ENCODE measurements around the gene RUBCN.
"Not testable (repeated sequence)": the region's sequence is repeated elsewhere in the genome, so short reads cannot be mapped to it uniquely, and the experiment has no call there.

The RUBCN gene

DNA sequence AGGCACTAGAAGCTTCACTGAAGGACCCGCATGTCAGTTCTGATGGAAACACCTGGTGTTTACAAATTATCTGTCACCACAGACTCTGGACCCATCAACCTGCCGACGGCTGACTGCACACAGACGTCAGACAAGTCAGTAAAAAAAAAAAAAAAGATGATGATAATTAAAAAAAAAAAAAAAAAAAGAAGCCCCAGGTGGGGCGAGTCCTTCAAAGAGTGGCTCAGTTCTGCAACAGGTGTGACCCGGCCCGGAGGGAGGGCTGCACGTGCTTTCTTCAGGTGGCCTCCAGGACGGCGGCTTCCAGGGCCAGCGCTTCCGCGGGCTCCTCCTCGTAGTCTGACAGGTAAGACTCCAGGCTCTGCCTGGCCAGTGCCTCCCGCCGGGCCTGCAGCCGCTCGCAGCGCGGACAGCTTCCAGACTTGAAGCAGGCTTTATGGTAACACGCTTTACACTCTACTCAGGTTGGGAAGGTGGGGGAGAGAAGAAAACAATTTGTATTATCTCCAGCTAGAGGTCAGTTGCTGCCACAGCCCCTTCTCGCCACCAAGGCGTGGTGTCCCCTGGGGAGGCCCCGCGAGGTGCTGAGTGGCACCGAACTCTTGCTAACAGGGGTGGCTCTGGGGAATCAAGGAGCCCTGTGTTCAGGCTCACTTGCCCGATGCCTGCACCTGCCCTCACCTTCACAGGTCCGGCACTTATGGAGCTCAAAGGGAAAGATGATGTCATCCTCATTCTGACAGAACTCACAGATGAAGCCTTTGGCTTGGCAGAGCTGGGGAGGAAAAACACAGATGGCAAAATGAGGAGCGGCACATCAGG lies 61.8 kb downstream of the RUBCN start:
- TF ChIP-seq, protein P1, sequence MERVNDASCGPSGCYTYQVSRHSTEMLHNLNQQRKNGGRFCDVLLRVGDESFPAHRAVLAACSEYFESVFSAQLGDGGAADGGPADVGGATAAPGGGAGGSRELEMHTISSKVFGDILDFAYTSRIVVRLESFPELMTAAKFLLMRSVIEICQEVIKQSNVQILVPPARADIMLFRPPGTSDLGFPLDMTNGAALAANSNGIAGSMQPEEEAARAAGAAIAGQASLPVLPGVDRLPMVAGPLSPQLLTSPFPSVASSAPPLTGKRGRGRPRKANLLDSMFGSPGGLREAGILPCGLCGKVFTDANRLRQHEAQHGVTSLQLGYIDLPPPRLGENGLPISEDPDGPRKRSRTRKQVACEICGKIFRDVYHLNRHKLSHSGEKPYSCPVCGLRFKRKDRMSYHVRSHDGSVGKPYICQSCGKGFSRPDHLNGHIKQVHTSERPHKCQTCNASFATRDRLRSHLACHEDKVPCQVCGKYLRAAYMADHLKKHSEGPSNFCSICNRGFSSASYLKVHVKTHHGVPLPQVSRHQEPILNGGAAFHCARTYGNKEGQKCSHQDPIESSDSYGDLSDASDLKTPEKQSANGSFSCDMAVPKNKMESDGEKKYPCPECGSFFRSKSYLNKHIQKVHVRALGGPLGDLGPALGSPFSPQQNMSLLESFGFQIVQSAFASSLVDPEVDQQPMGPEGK (CRISPR knock-in tag; IDR thresholded peaks at IDR 0.05; ENCODE audit: borderline replicate concordance) = no peak
- TF ChIP-seq RARB (CRISPR knock-in tag; IDR thresholded peaks at IDR 0.05) (no peak), BACH2 (CRISPR knock-in tag; IDR thresholded peaks at IDR 0.05; ENCODE audit: borderline replicate concordance) (no peak), ESRRG (CRISPR knock-in tag; IDR thresholded peaks at IDR 0.05) (no peak), OSR1 (CRISPR knock-in tag; IDR thresholded peaks at IDR 0.05) (no peak), CSDC2 (CRISPR knock-in tag; IDR thresholded peaks at IDR 0.05) (no peak), ZFP3 (CRISPR knock-in tag; IDR thresholded peaks at IDR 0.05) (no peak), ZC3H10 (CRISPR knock-in tag; IDR thresholded peaks at IDR 0.05) (no peak), GLIS3 (CRISPR knock-in tag; IDR thresholded peaks at IDR 0.05) (no peak), ZNF8 (CRISPR knock-in tag; IDR thresholded peaks at IDR 0.05) (no peak)
- TF ChIP-seq, protein P2, sequence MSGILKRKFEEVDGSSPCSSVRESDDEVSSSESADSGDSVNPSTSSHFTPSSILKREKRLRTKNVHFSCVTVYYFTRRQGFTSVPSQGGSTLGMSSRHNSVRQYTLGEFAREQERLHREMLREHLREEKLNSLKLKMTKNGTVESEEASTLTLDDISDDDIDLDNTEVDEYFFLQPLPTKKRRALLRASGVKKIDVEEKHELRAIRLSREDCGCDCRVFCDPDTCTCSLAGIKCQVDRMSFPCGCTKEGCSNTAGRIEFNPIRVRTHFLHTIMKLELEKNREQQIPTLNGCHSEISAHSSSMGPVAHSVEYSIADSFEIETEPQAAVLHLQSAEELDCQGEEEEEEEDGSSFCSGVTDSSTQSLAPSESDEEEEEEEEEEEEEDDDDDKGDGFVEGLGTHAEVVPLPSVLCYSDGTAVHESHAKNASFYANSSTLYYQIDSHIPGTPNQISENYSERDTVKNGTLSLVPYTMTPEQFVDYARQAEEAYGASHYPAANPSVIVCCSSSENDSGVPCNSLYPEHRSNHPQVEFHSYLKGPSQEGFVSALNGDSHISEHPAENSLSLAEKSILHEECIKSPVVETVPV (CRISPR knock-in tag; IDR thresholded peaks at IDR 0.05) = no peak
- TF ChIP-seq, protein P3, sequence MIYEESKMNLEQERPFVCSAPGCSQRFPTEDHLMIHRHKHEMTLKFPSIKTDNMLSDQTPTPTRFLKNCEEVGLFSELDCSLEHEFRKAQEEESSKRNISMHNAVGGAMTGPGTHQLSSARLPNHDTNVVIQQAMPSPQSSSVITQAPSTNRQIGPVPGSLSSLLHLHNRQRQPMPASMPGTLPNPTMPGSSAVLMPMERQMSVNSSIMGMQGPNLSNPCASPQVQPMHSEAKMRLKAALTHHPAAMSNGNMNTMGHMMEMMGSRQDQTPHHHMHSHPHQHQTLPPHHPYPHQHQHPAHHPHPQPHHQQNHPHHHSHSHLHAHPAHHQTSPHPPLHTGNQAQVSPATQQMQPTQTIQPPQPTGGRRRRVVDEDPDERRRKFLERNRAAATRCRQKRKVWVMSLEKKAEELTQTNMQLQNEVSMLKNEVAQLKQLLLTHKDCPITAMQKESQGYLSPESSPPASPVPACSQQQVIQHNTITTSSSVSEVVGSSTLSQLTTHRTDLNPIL (CRISPR knock-in tag; IDR thresholded peaks at IDR 0.05; ENCODE audit: low read depth) = no peak

DNA sequence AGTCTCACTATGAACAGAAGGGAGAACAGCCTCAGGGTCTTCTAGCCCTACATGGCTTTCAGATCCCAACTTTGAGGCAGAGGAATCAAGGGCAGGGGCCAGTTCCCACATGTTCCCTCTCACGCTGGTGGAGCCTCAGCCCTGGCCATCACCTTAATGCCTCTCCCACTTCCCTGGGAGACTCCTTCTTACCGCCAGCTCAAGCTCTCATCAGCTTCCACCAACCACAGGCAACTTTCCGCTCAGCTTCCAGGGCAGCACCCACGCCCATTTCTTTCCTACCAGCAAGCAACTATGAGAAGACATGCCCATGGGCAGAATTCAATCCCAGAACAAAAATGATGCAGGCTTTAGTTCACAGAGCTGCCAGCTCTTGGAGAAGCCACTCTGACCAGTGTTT lies 63.5 kb downstream of the RUBCN start:
- ATAC-seq = no peak
- TF ChIP-seq, protein P3 (CRISPR knock-in tag; IDR thresholded peaks at IDR 0.05; ENCODE audit: low read depth) = no peak
- no peak for TF ChIP-seq ZC3H10 (CRISPR knock-in tag; IDR thresholded peaks at IDR 0.05)
- TF ChIP-seq ZFP30 (CRISPR knock-in tag; IDR thresholded peaks at IDR 0.05) = no peak
- TF ChIP-seq ISL1 (CRISPR knock-in tag; IDR thresholded peaks at IDR 0.05) = no peak
- TF ChIP-seq GLIS3 (CRISPR knock-in tag; IDR thresholded peaks at IDR 0.05) = no peak

More for the DNA sequence above, 61.8 kb downstream of the RUBCN start:
- ATAC-seq = no peak

DNA sequence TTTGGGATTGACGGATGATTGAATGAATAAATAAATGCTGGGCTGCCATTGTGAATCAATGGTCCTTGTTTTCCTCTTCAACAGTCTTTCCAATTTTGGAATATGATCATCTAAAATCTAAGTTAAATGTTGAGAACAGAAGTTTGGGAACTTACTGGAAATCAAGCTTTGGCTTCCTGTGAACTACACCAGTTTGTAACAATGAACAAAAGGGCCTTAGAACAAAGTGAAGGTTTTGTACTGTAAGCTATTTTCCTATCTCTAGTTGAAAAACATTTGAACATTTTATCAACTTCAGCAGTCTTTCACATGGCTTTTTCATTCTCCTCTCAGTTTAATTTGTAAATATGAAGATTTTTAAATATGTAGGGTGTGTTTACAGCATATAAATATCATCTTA lies 66.3 kb downstream of the RUBCN start:
- no peak for TF ChIP-seq TOX (CRISPR knock-in tag; IDR thresholded peaks at IDR 0.05; ENCODE audit: borderline replicate concordance)
- ATAC-seq = no peak

DNA sequence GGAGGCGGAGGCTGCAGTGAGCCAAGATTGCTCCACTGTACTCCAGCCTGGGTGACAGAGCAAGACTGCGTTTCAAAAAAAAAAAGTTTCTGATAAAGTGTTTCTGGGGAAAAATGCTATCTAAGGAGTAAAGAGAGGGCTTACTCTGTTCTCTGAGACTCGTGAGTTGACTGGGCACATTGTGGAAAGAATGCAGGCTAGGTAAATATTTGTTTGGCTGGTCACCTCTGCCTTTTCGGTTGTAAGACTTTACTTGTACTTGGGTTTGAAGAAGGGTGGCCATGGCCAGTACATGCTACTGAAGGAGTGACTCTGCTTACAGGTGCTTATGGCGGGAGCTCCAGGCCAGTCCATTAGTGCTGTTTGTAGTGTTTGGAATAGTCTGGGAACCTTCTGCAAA lies 68.7 kb downstream of the RUBCN start:
- TF ChIP-seq, protein P4, sequence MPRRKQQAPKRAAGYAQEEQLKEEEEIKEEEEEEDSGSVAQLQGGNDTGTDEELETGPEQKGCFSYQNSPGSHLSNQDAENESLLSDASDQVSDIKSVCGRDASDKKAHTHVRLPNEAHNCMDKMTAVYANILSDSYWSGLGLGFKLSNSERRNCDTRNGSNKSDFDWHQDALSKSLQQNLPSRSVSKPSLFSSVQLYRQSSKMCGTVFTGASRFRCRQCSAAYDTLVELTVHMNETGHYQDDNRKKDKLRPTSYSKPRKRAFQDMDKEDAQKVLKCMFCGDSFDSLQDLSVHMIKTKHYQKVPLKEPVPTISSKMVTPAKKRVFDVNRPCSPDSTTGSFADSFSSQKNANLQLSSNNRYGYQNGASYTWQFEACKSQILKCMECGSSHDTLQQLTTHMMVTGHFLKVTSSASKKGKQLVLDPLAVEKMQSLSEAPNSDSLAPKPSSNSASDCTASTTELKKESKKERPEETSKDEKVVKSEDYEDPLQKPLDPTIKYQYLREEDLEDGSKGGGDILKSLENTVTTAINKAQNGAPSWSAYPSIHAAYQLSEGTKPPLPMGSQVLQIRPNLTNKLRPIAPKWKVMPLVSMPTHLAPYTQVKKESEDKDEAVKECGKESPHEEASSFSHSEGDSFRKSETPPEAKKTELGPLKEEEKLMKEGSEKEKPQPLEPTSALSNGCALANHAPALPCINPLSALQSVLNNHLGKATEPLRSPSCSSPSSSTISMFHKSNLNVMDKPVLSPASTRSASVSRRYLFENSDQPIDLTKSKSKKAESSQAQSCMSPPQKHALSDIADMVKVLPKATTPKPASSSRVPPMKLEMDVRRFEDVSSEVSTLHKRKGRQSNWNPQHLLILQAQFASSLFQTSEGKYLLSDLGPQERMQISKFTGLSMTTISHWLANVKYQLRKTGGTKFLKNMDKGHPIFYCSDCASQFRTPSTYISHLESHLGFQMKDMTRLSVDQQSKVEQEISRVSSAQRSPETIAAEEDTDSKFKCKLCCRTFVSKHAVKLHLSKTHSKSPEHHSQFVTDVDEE (CRISPR knock-in tag; IDR thresholded peaks at IDR 0.05) = no peak
- TF ChIP-seq TCF4 (CRISPR knock-in tag; IDR thresholded peaks at IDR 0.05; ENCODE audit: borderline replicate concordance) (no peak), GLIS3 (CRISPR knock-in tag; IDR thresholded peaks at IDR 0.05) (no peak), RARB (CRISPR knock-in tag; IDR thresholded peaks at IDR 0.05) (no peak), ZNF8 (CRISPR knock-in tag; IDR thresholded peaks at IDR 0.05) (no peak), SNAI2 (CRISPR knock-in tag; IDR thresholded peaks at IDR 0.05) (no peak), OSR1 (CRISPR knock-in tag; IDR thresholded peaks at IDR 0.05) (no peak), PPARA (CRISPR knock-in tag; IDR thresholded peaks at IDR 0.05; ENCODE audit: borderline replicate concordance) (no peak), BACH2 (CRISPR knock-in tag; IDR thresholded peaks at IDR 0.05; ENCODE audit: borderline replicate concordance) (no peak), ISL1 (CRISPR knock-in tag; IDR thresholded peaks at IDR 0.05) (no peak), ZNF70 (CRISPR knock-in tag; IDR thresholded peaks at IDR 0.05) (no peak), TOX (CRISPR knock-in tag; IDR thresholded peaks at IDR 0.05; ENCODE audit: borderline replicate concordance) (no peak)
- TF ChIP-seq, protein P1 (CRISPR knock-in tag; IDR thresholded peaks at IDR 0.05; ENCODE audit: borderline replicate concordance) = no peak
- TF ChIP-seq, protein P3 (CRISPR knock-in tag; IDR thresholded peaks at IDR 0.05; ENCODE audit: low read depth) = no peak
- no peak for ATAC-seq

DNA sequence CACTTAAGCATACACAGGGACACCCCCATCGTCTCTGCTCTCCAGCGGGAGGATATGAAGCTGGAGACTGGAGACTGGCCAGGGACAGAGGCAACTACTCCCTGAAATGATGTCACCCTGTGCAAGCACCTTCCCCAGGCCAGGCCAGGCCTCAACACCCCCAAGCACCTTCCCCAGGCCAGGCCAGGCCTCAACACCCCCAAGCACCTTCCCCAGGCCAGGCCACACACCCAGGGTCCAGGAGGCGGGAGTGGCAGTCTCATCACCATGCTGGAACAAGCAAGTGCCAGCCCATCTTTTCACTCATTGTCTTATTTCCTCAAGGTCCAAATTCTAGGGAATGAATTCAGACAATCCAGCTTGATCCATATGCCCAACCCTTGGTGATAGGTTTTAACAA lies 69.4 kb downstream of the RUBCN start:
- not testable (repeated sequence) for ATAC-seq
